HG02973 (cell line): Measurements from ENCODE around the gene KAT8.

Source experiments
- ATAC-seq: cut with Tn5 transposase; IDR thresholded peaks from one replicate; pipeline ENCODE4 v1.9.1; 2021; ENCODE audit warnings: moderate library complexity; ENCODE audit not compliant: unreplicated experiment

Gene KAT8

GRCh38 chr16:31106509-31107464 is 10.7 kb upstream of the KAT8 start:
- no peak for ATAC-seq

- ATAC-seq: peak; percentile 40
Observed at GRCh38 chr16:31107465-31107867, 10.0 kb upstream of the KAT8 start.

- ATAC-seq: peak; percentile 76
Observed at GRCh38 chr16:31108035-31108793, 9.2 kb upstream of the KAT8 start, which contains the start of gene BCKDK. Gene BCKDK, plus strand, starts transcription at chr16:31108386. Its CDS starts 838 bp downstream, at chr16:31109224.

DNA sequence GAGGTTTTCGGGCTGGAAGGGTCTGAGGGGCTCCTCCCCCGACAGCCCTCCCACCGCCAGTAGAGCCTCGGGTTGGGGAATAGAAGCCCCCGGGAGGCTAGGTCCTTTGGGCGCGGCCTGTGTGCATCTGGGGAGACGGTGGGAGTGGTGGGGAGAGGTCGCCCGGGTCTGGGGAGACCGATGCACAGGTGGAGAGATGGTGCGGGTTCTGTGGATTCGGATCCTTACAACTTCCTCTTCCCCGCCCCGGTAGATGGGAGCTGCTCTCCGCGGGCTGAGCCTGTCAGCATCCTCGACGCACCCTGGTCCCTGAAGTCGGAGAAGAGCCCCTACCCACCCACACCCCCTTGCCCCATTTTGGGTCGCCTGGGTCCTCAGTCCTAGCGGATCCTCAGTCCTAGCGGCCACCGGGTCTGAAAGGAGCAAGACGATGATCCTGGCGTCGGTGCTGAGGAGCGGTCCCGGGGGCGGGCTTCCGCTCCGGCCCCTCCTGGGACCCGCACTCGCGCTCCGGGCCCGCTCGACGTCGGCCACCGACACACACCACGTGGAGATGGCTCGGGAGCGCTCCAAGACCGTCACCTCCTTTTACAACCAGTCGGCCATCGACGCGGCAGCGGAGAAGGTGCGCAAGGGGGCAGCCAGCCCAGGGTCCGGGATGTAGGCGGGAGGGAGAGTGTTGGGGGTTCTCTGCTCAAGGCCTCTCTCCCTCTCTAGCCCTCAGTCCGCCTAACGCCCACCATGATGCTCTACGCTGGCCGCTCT is 8.5 kb upstream of the KAT8 start:
- ATAC-seq: no peak

DNA sequence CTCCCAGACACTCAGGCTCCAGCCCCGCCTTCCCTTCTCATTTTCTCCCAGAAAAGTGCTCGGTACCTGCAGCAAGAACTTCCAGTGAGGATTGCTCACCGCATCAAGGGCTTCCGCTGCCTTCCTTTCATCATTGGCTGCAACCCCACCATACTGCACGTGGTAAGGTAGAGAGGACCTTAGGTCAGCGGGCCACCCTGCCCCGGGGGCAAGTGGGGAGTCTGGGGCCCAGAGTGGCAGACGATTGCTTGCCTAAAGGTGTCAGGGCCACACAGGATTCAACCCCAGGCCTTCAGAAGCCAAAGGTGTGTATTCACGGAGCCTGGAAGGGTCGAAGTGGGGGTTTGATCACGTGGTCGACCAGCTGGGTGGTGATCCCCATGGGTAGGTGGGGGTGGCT is 7.8 kb upstream of the KAT8 start:
- no peak for ATAC-seq

DNA sequence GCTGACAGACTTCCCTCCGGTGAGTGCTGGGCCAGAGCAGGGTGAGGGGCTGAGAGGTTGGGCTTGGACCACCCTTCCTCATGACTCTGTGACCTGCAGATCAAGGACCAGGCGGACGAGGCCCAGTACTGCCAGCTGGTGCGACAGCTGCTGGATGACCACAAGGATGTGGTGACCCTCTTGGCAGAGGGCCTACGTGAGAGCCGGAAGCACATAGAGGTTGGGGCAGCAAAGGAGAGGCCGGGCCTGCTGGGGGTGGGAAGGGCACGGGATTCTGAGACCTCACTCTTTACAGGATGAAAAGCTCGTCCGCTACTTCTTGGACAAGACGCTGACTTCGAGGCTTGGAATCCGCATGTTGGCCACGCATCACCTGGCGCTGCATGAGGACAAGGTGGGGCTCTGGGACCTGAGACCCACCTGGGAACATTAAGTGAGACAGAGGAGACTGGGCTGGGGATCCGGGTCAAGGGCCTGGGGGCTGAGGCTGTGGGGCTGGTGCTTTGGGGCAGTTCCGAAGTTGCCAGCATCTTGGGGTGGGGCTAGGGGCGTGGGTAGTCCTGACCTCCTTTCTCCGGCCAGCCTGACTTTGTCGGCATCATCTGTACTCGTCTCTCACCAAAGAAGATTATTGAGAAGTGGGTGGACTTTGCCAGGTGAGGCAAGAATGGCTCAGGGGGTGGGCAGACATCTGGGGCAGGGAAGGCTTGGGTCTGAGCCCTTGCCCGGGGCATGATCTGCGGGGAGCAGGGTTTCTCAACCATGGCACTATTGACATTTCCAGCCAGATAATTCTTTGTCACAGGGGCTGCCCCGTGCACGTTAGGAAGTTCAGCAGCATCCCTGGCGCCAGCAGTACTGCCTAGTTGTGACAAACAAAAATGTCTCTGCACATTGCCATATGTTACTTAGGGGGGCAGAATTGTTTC is 7.1 kb upstream of the KAT8 start:
- ATAC-seq: no peak

DNA sequence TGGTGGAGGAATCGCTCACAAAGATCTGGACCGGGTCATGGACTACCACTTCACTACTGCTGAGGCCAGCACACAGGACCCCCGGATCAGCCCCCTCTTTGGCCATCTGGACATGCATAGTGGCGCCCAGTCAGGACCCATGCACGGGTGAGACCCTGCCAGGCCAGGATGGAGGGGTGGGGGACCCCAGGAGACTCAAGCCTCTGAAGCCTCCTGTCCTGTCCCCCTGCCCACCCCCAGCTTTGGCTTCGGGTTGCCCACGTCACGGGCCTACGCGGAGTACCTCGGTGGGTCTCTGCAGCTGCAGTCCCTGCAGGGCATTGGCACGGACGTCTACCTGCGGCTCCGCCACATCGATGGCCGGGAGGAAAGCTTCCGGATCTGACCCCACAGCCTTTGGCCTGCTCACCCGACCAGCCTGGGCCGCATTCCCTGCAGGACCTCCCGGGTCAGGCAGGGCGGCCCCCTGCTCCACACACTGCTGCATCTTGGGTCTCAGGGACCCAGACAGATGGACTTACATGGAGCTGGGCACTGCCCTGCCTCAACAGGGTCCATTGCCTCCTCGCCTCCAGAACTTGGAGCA is 5.5 kb upstream of the KAT8 start:
- ATAC-seq: no peak

DNA sequence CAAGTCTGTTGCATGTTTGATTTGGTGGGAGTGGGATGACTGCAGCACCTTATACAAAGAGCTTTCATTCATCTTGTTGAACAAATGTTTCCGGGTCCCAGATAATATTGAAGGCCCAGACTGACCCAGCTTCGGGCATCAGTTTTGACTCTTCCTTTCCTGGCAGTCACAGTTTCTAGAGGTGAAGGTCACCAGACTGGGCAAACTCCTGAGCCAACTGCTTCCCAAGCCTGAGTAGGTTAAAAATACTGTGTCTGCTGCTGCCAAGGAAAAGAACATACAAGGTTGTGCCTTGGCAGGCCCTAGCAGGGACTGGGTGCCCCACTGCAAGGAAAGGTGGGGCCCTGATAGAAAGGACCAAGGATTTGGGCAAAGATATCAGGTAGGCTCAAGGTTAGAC is 4.8 kb upstream of the KAT8 start:
- no peak for ATAC-seq

GRCh38 chr16:31113121-31114120 is 4.0 kb upstream of the KAT8 start:
- no peak for ATAC-seq

DNA sequence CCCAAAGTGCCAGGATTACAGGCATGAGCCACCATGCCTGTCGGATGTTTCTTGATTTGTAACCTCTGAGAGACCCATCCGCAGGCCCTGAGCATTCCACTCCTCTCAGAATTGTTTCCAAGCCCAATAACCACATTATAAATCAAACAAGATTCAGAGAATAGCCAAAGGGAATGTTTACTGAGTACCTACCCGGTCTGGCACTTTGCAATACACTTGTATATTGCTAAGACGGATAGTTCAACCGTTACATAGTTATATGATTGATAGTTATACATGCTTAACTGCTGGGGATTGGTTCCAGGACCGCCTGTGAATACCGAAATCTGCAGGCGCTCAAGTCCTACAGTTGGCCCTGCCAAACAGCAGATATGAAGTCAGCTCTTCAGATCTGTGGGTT is 3.0 kb upstream of the KAT8 start:
- ATAC-seq: no peak

GRCh38 chr16:31118223-31119155 is 1.0 kb downstream of the KAT8 start:
- ATAC-seq: no peak

DNA sequence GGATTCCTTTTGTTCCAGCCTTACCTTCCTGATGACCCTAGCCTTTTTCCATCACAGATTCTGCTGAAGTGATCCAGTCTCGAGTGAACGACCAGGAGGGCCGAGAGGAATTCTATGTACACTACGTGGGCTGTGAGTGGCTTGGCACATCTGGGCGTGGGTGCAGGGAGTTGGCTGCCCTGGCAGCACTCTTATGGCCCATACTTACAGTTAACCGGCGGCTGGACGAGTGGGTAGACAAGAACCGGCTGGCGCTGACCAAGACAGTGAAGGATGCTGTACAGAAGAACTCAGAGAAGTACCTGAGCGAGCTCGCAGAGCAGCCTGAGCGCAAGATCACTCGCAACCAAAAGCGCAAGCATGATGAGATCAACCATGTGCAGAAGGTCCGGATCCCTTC is 2.7 kb downstream of the KAT8 start:
- ATAC-seq: no peak

GRCh38 chr16:31125844-31126243 is 8.4 kb downstream of the KAT8 start:
- no peak for ATAC-seq

DNA sequence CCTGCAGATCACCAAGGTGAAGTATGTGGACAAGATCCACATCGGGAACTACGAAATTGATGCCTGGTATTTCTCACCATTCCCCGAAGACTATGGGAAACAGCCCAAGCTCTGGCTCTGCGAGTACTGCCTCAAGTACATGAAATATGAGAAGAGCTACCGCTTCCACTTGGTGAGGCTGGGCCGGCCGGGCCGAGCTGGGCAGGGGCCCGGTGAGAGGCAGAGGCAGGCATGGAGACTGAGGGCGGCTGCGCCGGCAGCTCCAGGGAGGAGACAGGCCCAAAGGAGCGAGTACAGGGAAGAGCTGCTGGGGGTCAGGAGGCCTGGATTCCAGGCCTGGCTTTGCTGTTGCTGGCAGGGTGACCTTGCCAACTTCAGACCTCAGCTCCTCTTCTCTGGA is 9.7 kb downstream of the KAT8 start:
- no peak for ATAC-seq

DNA sequence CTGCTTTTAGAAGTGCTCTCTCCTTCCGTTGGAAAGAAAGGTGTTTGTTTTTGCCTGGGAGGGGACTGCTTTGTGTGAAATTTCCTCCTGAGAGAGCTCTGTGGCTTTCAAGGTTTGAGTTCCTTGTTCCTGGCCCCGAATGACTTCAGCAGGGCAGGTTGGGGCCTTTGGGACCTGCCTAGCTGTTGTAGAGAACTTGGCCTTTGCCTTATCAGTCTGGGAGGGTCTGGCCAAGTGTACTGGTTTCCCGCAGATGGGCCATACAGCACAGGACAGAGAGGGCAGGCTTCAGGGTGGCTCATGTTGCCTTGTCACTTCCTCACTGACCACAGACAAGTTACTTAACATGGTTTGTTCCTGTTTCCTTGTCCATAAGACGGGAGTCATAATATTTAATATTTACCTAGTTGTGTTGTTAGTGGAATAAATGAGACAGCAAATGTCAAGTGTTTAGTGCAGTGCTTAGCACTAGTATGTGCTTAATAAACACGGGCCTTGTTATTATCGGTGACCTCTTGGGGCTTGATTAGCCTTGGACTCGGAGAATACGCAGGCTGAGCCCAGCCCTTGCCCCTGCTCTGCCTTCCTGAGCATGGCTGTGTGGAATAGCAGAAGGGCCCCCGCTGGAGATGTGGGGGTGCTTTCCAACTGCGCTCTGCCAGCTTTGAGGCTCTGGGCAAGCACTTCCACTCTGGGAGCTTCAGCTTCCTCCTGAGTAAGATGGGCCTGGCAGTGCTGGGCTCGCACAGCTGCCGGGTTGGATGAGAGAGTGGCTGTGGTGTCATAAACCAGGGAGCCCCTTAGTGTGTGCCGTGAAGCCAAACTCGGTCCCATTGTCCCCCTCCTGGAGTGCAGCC is 11.5 kb downstream of the KAT8 start:
- ATAC-seq: no peak

DNA sequence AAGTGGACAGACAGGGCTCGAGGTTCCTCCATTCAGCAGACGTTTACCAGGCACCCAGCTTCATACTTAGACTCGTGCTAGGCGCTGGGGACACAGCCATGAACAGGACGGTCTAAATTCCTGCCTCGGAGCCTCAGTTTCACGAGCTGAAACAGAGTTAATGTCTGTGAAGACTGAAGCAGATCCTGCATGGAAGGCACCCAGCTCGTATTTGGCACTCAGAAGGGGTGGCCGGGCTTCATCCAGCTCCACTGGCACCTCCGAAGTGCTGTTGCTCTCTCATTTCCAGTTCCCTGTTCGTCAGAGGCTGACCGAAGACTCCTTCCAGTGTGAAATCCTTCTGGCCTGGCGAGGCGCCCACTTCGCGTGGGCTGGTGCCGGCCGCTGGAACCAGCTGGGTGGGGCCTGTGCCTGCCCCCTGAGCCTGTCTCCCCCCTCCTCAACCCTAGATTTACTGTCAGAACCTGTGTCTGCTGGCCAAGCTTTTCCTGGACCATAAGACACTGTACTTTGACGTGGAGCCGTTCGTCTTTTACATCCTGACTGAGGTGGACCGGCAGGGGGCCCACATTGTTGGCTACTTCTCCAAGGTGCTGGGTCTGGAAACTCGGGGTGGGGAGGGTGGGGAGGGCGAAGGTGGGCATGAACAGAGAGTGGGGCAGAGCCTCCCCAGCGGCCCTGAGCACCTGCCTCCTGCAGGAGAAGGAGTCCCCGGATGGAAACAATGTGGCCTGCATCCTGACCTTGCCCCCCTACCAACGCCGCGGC is 12.3 kb downstream of the KAT8 start:
- no peak for ATAC-seq
